IMR-90 (cell line): Measurements from ENCODE around the gene BANP. TPM values are rescaled to one million over a fixed set of nuclear protein-coding genes. Genes with fewer than 3 reads are reported as not detected.

Experiments
- ATAC-seq: fragments of 200-7000 bp; cut with Tn5 transposase; 2 replicates; pipeline ENCODE4 v1.9.1; 2020; ENCODE audit warnings: low read depth, mild to moderate bottlenecking, moderate library complexity
- BruUV-seq: library from RNA; stranded (reverse); fragments of 400-500 nt; replicated peaks from 2 replicates; lab custom pipeline; 2021; lab: Mats Ljungman, UMichigan
- CTCF ChIA-PET: fragments of 300-600 bp; formaldehyde crosslinking; extraction: SDS; loops from one replicate; lab custom pipeline; 2021; ENCODE audit warnings: antibody characterized with exemption; lab: Yijun Ruan, JAX
- POLR2A ChIA-PET: fragments of 300-600 bp; sonication (Branson Sonifier 250); formaldehyde crosslinking; loops from one replicate; lab custom pipeline; 2022; ENCODE audit warnings: antibody characterized with exemption; ENCODE audit not compliant: unreplicated experiment; lab: Charles Lee
- DNase-seq: peaks from one replicate; pipeline ENCODE4 v3.0.0; 2013
- H2AFZ ChIP-seq: replicated peaks from 2 replicates; pipeline ENCODE3; 2013; ENCODE audit warnings: low read length, mild to moderate bottlenecking; ENCODE audit not compliant: poor library complexity
- H2AK5ac ChIP-seq: 2 replicates; pipeline ENCODE4 v1.6.1; 2013; ENCODE audit warnings: low read depth, low read length, inconsistent platforms
- H2AK9ac ChIP-seq: replicated peaks from 2 replicates; pipeline ENCODE3; 2013; ENCODE audit warnings: mild to moderate bottlenecking, low read depth, low read length, moderate library complexity; ENCODE audit not compliant: poor library complexity
- H2BK120ac ChIP-seq: 2 replicates; pipeline ENCODE4 v1.6.1; 2013; ENCODE audit warnings: low read depth, low read length, inconsistent platforms
- H2BK15ac ChIP-seq: 3 replicates; pipeline ENCODE4 v1.6.1; 2013; ENCODE audit warnings: low read depth, low read length, inconsistent platforms
- H2BK20ac ChIP-seq: 2 replicates; pipeline ENCODE4 v1.6.1; 2013; ENCODE audit warnings: low read depth, mild to moderate bottlenecking, inconsistent platforms, low read length, moderate library complexity
- H2BK5ac ChIP-seq: 2 replicates; pipeline ENCODE4 v1.6.1; 2013; ENCODE audit warnings: mild to moderate bottlenecking, low read depth, low read length, inconsistent platforms; ENCODE audit not compliant: poor library complexity, severe bottlenecking
- H3K14ac ChIP-seq: replicated peaks from 2 replicates; pipeline ENCODE4 v1.6.1; 2013; ENCODE audit warnings: low read depth, low read length, inconsistent platforms
- H3K18ac ChIP-seq: 2 replicates; pipeline ENCODE4 v1.6.1; 2013; ENCODE audit warnings: low read depth, low read length, control low read depth
- H3K23ac ChIP-seq: 2 replicates; pipeline ENCODE4 v1.6.1; 2013; ENCODE audit warnings: low read depth, low read length, inconsistent platforms
- H3K27ac ChIP-seq: 2 replicates; pipeline ENCODE4 v1.5.1; 2013; ENCODE audit warnings: mild to moderate bottlenecking, control low read depth, low read length; ENCODE audit not compliant: insufficient read depth
- H3K27me3 ChIP-seq: 2 replicates; pipeline ENCODE4 v1.6.1; 2013; ENCODE audit warnings: low read length; ENCODE audit not compliant: control insufficient read depth, insufficient read depth
- H3K36me3 ChIP-seq: 2 replicates; pipeline ENCODE4 v1.6.1; 2013; ENCODE audit warnings: low read length, mixed read lengths; ENCODE audit not compliant: control insufficient read depth, insufficient read depth
- H3K4ac ChIP-seq: 2 replicates; pipeline ENCODE4 v1.6.1; 2013; ENCODE audit warnings: low read depth, low read length, inconsistent platforms
- H3K4me1 ChIP-seq: 2 replicates; pipeline ENCODE4 v1.6.1; 2013; ENCODE audit warnings: low read length, mixed read lengths; ENCODE audit not compliant: control insufficient read depth, insufficient read depth
- H3K4me2 ChIP-seq: 2 replicates; pipeline ENCODE4 v1.6.1; 2013; ENCODE audit warnings: low read depth, mild to moderate bottlenecking, control low read depth, low read length, moderate library complexity
- H3K4me3 ChIP-seq: 2 replicates; pipeline ENCODE4 v1.5.1; 2013; ENCODE audit warnings: low read depth, mild to moderate bottlenecking, control low read depth, low read length, moderate library complexity; ENCODE audit not compliant: insufficient read depth
- H3K56ac ChIP-seq: 2 replicates; pipeline ENCODE4 v1.6.1; 2013; ENCODE audit warnings: low read length, inconsistent platforms; ENCODE audit not compliant: insufficient read depth; ENCODE audit errors: extremely low read depth
- H3K79me1 ChIP-seq, 2 experiments: 2 replicates each; pipeline ENCODE4 v1.6.1; 2013; ENCODE audit warnings: low read length in 2 of 2, inconsistent platforms in 1 of 2, low read depth in 1 of 2
- H3K9ac ChIP-seq: 2 replicates; pipeline ENCODE4 v1.6.1; 2013; ENCODE audit warnings: low read depth, low read length, control low read depth
- H3K9me1 ChIP-seq: 2 replicates; pipeline ENCODE4 v1.6.1; 2013; ENCODE audit warnings: low read length, inconsistent platforms; ENCODE audit not compliant: insufficient read depth
- H3K9me3 ChIP-seq: 2 replicates; pipeline ENCODE4 v1.6.1; 2013; ENCODE audit warnings: low read length; ENCODE audit not compliant: control insufficient read depth, insufficient read depth
- H4K20me1 ChIP-seq: 2 replicates; pipeline ENCODE4 v1.6.1; 2013; ENCODE audit warnings: low read length, inconsistent platforms; ENCODE audit not compliant: insufficient read depth
- H4K5ac ChIP-seq: 2 replicates; pipeline ENCODE4 v1.6.1; 2013; ENCODE audit warnings: mild to moderate bottlenecking, low read depth, low read length, control low read depth
- H4K8ac ChIP-seq, 2 experiments: 2 replicates each; pipeline ENCODE4 v1.6.1; 2013; ENCODE audit warnings: low read depth in 2 of 2, low read length in 2 of 2, control low read depth in 1 of 2, inconsistent platforms in 1 of 2
- H4K91ac ChIP-seq: 2 replicates; pipeline ENCODE4 v1.6.1; 2013; ENCODE audit warnings: low read depth, low read length, inconsistent platforms; ENCODE audit not compliant: insufficient read depth
- POLR2A ChIP-seq: IDR thresholded peaks from 2 replicates; pipeline ENCODE4 v1.6.1; 2012; ENCODE audit warnings: mild to moderate bottlenecking, low read depth, low read length
- WGBS, 2 experiments: methylation state at CpG; one replicate each; pipeline versions ENCODE4 v1.1.5 to v1.1.7; 2013; ENCODE audit warnings: missing lambda C conversion rate in 2 of 2; ENCODE audit not compliant: insufficient read length in 1 of 2; ENCODE audit errors: extremely low coverage in 2 of 2; 5-methylcytosine and 5-hydroxymethylcytosine counted together
- dilution Hi-C: fragments of 300-500 bp; cut with HindIII; formaldehyde crosslinking; loops from one replicate; pipeline ENCODE4 v1.14.3; 2018; ENCODE audit warnings: low sequenced_read_pairs; ENCODE audit not compliant: unreplicated experiment
- in situ Hi-C: fragments of 300-500 bp; cut with MboI; formaldehyde crosslinking; loops from 3 replicates; pipeline ENCODE4 v1.14.3; 2019; ENCODE audit warnings: low sequenced_read_pairs, inconsistent platforms, mixed read lengths
- intact Hi-C: fragments of 100-400 bp; cut with micrococcal nuclease; formaldehyde crosslinking; loops from 2 replicates; pipeline ENCODE4 v1.10.0; 2022
- polyA plus RNA-seq, 3 experiments: library from polyadenylated mRNA; depleted of rRNA; stranded (reverse); fragments of >200 nt; gene quantifications; 2 replicates each; pipeline ENCODE4 v1.2.3, GENCODE V29; 2012; ENCODE audit warnings: low replicate concordance in 1 of 3
- total RNA-seq: library from RNA; depleted of rRNA; stranded (reverse); fragments of >200 nt; gene quantifications from 2 replicates; pipeline ENCODE4 v1.2.3, GENCODE V29; 2012

BANP gene
- total and polyA plus RNA-seq, 2 of the 4 experiments (the other 2 are of a cell fraction) = 17.4 to 17.9 TPM

DNA sequence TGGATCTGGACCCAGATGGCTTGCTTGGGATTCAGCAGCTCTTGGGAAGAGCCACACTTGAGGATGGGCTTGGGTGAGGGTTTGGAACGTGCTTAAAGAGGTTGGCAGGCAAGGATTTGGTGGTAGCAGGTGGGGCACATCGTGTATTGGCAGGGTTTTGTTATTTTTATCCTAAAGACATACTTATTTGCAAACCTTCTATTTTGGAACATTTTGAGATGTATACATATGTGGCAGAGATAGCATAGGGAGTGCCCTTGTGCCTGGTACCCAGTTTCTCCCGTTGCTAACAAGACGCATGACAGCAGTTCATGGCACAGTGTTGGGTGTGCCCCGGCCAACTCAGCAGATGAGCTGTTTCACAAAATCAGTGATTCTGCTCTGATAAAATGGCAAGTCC, 9.1 kb downstream of the BANP start:
- Histone ChIP-seq H3K4me3 (no peak overlapping the region), H3K4me1 (peaks cover 26% of the 10 kb centered on the region), H3K36me3 (peaks cover 2% of the 10 kb centered on the region; the same call in 1 of the 2 replicates), H3K9me3 (no peaks in the 10 kb centered on the region), H4K8ac (no peak overlapping the region), H3K14ac (no peak overlapping the region), H2AK5ac (no peak overlapping the region), H3K56ac (no peak overlapping the region), H2BK15ac (no peak overlapping the region), H2BK20ac (no peak overlapping the region), H4K91ac (no peak overlapping the region; the same call in 1 of the 2 replicates), H3K27ac (no peak overlapping the region), H3K23ac (no peak overlapping the region), H2BK5ac (no peak overlapping the region), H4K20me1 (peaks cover 22% of the 10 kb centered on the region), H2AFZ (no peak overlapping the region), H3K4me2 (no peak overlapping the region), H3K4ac (no peak overlapping the region; the same call in 1 of the 2 replicates), H3K27me3 (no peaks in the 10 kb centered on the region), H2BK120ac (no peak overlapping the region), H2AK9ac (no peak overlapping the region), H3K79me1 (peaks cover 30 to 96% of the 10 kb centered on the region in 2 experiments), H3K18ac (no peak overlapping the region), H3K9me1 (peaks cover 21% of the 10 kb centered on the region), H4K5ac (no peak overlapping the region), H3K9ac (no peak overlapping the region)
- no peak for TF ChIP-seq POLR2A
- BruUV-seq = no TSS peak
- no peak for ATAC-seq
- WGBS, 2 experiments = 86% methylated on average over 3 of the region's 5 CpGs; no CpG with 5 or more reads in 1 of the 2 experiments
- dilution Hi-C loops (no loop called here), in situ Hi-C loops (no loop called here), intact Hi-C loops (no loop called here)
- ChIA-PET POLR2A (no interaction called here), CTCF (no interaction called here)
- no peak for DNase-seq
